Activated B cell treated with CpG ODN at 0.5 μM for 24 hours (primary cell): ENCODE data around the gene ADNP2. TPM values are rescaled to one million over a fixed set of nuclear protein-coding genes. Genes with fewer than 3 reads are reported as not detected.

ENCODE experiments used
- ATAC-seq: fragments of 200-7000 bp; cut with Tn5 transposase; one replicate; pipeline ENCODE4 v1.10.0; 2021; ENCODE audit warnings: low read depth, mild to moderate bottlenecking, moderate library complexity
- CTCF ChIA-PET: fragments of 350-600 bp; sonication (Branson Sonifier 250); formaldehyde crosslinking; loops from one replicate; lab custom pipeline; 2021; ENCODE audit warnings: antibody characterized with exemption; lab: Charles Lee
- POLR2A ChIA-PET: fragments of 350-600 bp; sonication (Branson Sonifier 250); formaldehyde crosslinking; loops from one replicate; lab custom pipeline; 2021; ENCODE audit warnings: antibody characterized with exemption; lab: Charles Lee
- DNase-seq: peaks from one replicate; pipeline ENCODE4 v3.0.0; 2022
- H3K27ac Mint-ChIP-seq: one replicate; pipeline ENCODE4 v1.8.0; 2020; ENCODE audit warnings: mixed read lengths
- H3K27me3 Mint-ChIP-seq: one replicate; pipeline ENCODE4 v1.8.0; 2021; ENCODE audit warnings: mixed read lengths
- H3K36me3 Mint-ChIP-seq: one replicate; pipeline ENCODE4 v1.8.0; 2021; ENCODE audit warnings: low read depth, mixed read lengths
- H3K4me1 Mint-ChIP-seq: one replicate; pipeline ENCODE4 v1.8.0; 2021; ENCODE audit warnings: mixed read lengths
- H3K4me3 Mint-ChIP-seq: one replicate; pipeline ENCODE4 v1.8.0; 2020; ENCODE audit warnings: mild to moderate bottlenecking, mixed read lengths
- H3K9me3 Mint-ChIP-seq: one replicate; pipeline ENCODE4 v1.8.0; 2020; ENCODE audit warnings: mixed read lengths
- intact Hi-C: fragments of 100-400 bp; cut with micrococcal nuclease; formaldehyde crosslinking; loops from one replicate; pipeline ENCODE4 v1.15.1; 2024
- total RNA-seq: library from RNA; stranded (reverse); gene quantifications from 2 replicates; pipeline ENCODE4 v1.2.3, GENCODE V29; 2022
- TF ChIP-seq, protein P1 (sequence below): fragments of 200-600 bp; IDR thresholded peaks from one replicate; pipeline ENCODE4 v1.8.0; 2022; ENCODE audit warnings: antibody characterized with exemption, mild to moderate bottlenecking

The ADNP2 gene
- total RNA-seq, 1 donor from 2014 or later = 19.7 TPM

DNA sequence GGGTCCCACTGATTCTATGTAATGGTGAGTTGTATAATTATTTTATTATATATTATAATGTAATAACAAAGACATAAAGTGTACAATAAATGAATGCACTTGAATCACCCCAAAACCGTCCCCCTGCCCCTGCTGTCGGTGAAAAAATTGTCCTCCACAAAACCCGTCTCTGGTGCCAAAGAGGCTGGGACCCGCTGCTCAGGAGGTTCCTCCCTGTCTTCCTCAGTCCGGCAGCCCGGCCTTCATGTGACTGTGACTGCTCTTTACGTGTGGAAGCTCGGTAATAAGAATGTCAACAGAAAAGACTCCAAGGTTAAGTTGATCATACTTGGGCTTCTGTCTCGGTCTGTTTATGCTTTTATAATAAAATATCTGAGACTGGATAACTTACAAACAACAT, 32.7 kb upstream of the ADNP2 start:
- ATAC-seq (no peak), DNase-seq (no peak)
- intact Hi-C loops = no loop called here
- ChIA-PET POLR2A (no interaction called here), CTCF (no interaction called here)
- no peak overlapping the region for H3K27ac Mint-ChIP-seq
- TF ChIP-seq, protein P1, sequence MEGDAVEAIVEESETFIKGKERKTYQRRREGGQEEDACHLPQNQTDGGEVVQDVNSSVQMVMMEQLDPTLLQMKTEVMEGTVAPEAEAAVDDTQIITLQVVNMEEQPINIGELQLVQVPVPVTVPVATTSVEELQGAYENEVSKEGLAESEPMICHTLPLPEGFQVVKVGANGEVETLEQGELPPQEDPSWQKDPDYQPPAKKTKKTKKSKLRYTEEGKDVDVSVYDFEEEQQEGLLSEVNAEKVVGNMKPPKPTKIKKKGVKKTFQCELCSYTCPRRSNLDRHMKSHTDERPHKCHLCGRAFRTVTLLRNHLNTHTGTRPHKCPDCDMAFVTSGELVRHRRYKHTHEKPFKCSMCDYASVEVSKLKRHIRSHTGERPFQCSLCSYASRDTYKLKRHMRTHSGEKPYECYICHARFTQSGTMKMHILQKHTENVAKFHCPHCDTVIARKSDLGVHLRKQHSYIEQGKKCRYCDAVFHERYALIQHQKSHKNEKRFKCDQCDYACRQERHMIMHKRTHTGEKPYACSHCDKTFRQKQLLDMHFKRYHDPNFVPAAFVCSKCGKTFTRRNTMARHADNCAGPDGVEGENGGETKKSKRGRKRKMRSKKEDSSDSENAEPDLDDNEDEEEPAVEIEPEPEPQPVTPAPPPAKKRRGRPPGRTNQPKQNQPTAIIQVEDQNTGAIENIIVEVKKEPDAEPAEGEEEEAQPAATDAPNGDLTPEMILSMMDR = no peak
- H3K36me3 Mint-ChIP-seq = no peaks in the 10 kb centered on the region
- no peak overlapping the region for H3K4me3 Mint-ChIP-seq
- no peaks in the 10 kb centered on the region for H3K9me3 Mint-ChIP-seq
- H3K27me3 Mint-ChIP-seq = peaks cover 4% of the 10 kb centered on the region
- H3K4me1 Mint-ChIP-seq = no peaks in the 10 kb centered on the region

DNA sequence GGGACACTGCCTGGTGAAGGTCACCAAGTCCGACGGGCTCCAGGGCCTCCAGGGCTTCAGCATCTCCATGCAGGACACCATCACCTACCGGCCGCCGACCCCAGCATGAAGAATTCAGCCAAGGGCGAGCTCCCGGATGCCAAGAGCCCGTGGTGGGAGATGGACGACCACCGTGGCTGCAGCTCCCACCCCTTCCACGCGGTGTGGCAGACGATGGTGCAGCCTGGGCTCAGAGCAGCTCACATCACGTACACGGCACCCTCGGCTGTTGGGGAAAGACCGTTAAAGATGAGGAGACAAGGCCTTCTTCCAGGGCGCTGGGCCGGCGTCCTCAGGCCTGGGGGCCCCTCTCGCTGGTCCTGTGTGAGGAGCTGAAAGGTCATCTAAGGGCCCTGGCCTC, 31.2 kb upstream of the ADNP2 start:
- H3K27ac Mint-ChIP-seq = no peak overlapping the region
- CTCF ChIA-PET = no interaction called here
- H3K9me3 Mint-ChIP-seq = no peaks in the 10 kb centered on the region

GRCh38 chr18:80086281-80086680, 22.8 kb upstream of the ADNP2 start:
- TF ChIP-seq, protein P1 = no peak
- POLR2A ChIA-PET = no interaction called here
- DNase-seq (no peak), ATAC-seq (no peak)
- H3K27me3 Mint-ChIP-seq = peaks cover 7% of the 10 kb centered on the region
- H3K4me3 Mint-ChIP-seq = no peak overlapping the region
- intact Hi-C loops = no loop called here
- peaks cover 1% of the 10 kb centered on the region for H3K36me3 Mint-ChIP-seq
- peaks cover 24% of the 10 kb centered on the region for H3K9me3 Mint-ChIP-seq
- H3K27ac Mint-ChIP-seq = no peak overlapping the region
- no peaks in the 10 kb centered on the region for H3K4me1 Mint-ChIP-seq
- CTCF ChIA-PET = no interaction called here

More for the DNA sequence above, 31.2 kb upstream of the ADNP2 start:
- Mint-ChIP-seq H3K4me3 (no peak overlapping the region), H3K27me3 (peaks cover 4% of the 10 kb centered on the region), H3K4me1 (no peaks in the 10 kb centered on the region), H3K36me3 (no peaks in the 10 kb centered on the region)
- TF ChIP-seq, protein P1 = no peak
- no peak for ATAC-seq
- DNase-seq = no peak
- POLR2A ChIA-PET = no interaction called here
- intact Hi-C loops = no loop called here

- intact Hi-C loops = no loop called here
- H3K27ac Mint-ChIP-seq = no peak overlapping the region
- peaks cover 25% of the 10 kb centered on the region for H3K9me3 Mint-ChIP-seq
- no peak overlapping the region for H3K4me3 Mint-ChIP-seq
- TF ChIP-seq, protein P1 = no peak
- H3K27me3 Mint-ChIP-seq = peaks cover 8% of the 10 kb centered on the region
- POLR2A ChIA-PET = no interaction called here
- H3K36me3 Mint-ChIP-seq = peaks cover 1% of the 10 kb centered on the region
- CTCF ChIA-PET = no interaction called here
- no peaks in the 10 kb centered on the region for H3K4me1 Mint-ChIP-seq
- ATAC-seq = no peak
- no peak for DNase-seq
These were observed 21.0 kb upstream of the ADNP2 start for GRCh38 chr18:80088036-80088435.

DNA sequence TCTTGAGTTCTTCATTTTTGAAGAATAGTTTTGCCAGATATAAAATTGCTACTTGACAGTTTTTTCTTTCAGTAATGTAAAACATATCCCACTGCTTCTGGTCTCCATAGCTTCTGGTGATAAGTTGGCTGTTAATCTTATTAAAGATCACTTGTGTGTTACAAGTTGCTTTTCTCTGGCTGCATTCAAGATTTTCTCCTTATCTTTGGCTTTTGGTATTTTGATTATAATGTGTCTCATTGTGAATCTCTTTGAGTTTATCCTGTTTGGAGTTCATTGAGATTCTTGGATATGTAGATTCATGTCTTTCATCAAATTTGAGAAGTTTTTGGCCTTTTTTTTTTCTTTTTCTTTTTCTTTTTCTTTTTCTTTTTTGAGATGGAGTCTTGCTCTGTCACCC, 20.2 kb upstream of the ADNP2 start:
- DNase-seq (no peak), ATAC-seq (no peak)
- no peaks in the 10 kb centered on the region for H3K4me1 Mint-ChIP-seq
- ChIA-PET CTCF (no interaction called here), POLR2A (interaction anchor here (0.7 kb wide), 1 partner anchor 18 kb away, joined by 4 read pairs; no protein-coding TSS in a partner anchor)
- H3K4me3 Mint-ChIP-seq = no peak overlapping the region
- peaks cover 8% of the 10 kb centered on the region for H3K27me3 Mint-ChIP-seq
- intact Hi-C loops = no loop called here
- H3K27ac Mint-ChIP-seq = no peak overlapping the region
- H3K36me3 Mint-ChIP-seq = peaks cover 1% of the 10 kb centered on the region
- TF ChIP-seq, protein P1 = no peak
- peaks cover 25% of the 10 kb centered on the region for H3K9me3 Mint-ChIP-seq
